Measurements from ENCODE around the gene RPLP2. TPM values are rescaled to one million over a fixed set of nuclear protein-coding genes. Genes with fewer than 3 reads are reported as not detected.

Gene RPLP2
- total RNA-seq, 1 experiment from 2014 or later: 1,270 TPM

DNA sequence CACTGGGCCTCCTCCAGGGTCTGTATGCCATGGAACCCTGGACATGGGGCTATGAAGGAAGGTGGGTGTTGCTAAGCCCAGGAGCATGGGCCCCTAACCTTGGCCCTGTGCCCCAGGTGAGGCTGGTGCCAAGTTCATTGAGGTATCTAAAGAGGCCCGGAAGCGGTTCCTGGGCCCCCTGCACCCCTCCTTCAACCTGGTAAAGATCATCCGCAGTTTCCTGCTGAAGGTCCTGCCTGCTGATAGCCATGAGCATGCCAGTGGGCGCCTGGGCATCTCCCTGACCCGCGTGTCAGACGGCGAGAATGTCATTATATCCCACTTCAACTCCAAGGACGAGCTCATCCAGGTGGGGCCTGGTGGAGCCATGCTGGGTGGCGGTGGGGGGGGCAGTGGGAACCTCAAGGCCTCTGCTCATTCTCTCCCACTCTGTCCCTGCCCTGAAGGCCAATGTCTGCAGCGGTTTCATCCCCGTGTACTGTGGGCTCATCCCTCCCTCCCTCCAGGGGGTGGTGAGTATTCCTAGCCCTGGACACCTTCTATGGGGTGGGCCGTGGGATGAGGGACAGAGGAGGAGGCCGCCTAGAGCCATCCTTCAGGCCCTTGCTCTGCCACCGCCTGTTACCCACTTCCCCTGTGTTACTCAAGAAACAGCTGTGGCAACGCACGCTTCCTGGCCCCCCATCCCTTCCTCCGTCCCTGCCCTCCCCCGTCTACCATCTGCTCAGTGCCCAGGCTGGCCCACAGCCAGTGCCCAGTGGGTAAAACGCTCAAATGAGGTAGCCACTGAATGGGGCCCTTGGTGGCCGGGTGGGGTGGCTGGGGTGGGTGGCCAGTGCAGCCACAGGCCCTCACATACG lies 12.0 kb downstream of the RPLP2 start:
- DNase-seq: peak in 1 of 2 experiments; percentile 30
- ChIA-PET CTCF (no interaction called here), POLR2A (ENCODE audit: unreplicated experiment) (interaction anchor here (0.7 kb wide), 1 partner anchor 13 kb away, joined by 13 read pairs; no protein-coding TSS in a partner anchor)
- Histone ChIP-seq H3F3A (ENCODE audit: insufficient read depth, low read depth) (peaks cover 30% of the 10 kb centered on the region; the same call in 1 of the 2 replicates), H3K4me1 (replicated peaks; ENCODE audit: insufficient read depth) (peaks cover 31% of the 10 kb centered on the region), H4K20me1 (ENCODE audit: insufficient read depth) (peaks cover 26% of the 10 kb centered on the region), H3K27me3 (ENCODE audit: insufficient read depth, low read depth) (no peaks in the 10 kb centered on the region), H3K4me2 (peak overlapping the region; percentile 90), H3K27ac (no peak overlapping the region), H3K9me2 (ENCODE audit: insufficient read depth) (no peaks in the 10 kb centered on the region), H3K79me2 (ENCODE audit: low read depth) (peaks cover 19% of the 10 kb centered on the region), H3K9me3 (ENCODE audit: insufficient read depth, low read depth) (no peaks in the 10 kb centered on the region), H3K4me3 (peak overlapping the region; percentile 84; the same call in 1 of the 2 replicates), H3K36me3 (ENCODE audit: low read depth) (no peaks in the 10 kb centered on the region), H2AFZ (no peak overlapping the region)
- TF ChIP-seq, protein P1, sequence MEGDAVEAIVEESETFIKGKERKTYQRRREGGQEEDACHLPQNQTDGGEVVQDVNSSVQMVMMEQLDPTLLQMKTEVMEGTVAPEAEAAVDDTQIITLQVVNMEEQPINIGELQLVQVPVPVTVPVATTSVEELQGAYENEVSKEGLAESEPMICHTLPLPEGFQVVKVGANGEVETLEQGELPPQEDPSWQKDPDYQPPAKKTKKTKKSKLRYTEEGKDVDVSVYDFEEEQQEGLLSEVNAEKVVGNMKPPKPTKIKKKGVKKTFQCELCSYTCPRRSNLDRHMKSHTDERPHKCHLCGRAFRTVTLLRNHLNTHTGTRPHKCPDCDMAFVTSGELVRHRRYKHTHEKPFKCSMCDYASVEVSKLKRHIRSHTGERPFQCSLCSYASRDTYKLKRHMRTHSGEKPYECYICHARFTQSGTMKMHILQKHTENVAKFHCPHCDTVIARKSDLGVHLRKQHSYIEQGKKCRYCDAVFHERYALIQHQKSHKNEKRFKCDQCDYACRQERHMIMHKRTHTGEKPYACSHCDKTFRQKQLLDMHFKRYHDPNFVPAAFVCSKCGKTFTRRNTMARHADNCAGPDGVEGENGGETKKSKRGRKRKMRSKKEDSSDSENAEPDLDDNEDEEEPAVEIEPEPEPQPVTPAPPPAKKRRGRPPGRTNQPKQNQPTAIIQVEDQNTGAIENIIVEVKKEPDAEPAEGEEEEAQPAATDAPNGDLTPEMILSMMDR (conservative IDR thresholded peaks at IDR 0.05): no peak
- TF ChIP-seq EZH2 (IDR thresholded peaks at IDR 0.05; ENCODE audit: low read depth): no peak
- no TSS peak for BruUV-seq (replicated peaks)
- intact Hi-C loops (cut with micrococcal nuclease; ENCODE audit: unreplicated experiment): no loop called here

DNA sequence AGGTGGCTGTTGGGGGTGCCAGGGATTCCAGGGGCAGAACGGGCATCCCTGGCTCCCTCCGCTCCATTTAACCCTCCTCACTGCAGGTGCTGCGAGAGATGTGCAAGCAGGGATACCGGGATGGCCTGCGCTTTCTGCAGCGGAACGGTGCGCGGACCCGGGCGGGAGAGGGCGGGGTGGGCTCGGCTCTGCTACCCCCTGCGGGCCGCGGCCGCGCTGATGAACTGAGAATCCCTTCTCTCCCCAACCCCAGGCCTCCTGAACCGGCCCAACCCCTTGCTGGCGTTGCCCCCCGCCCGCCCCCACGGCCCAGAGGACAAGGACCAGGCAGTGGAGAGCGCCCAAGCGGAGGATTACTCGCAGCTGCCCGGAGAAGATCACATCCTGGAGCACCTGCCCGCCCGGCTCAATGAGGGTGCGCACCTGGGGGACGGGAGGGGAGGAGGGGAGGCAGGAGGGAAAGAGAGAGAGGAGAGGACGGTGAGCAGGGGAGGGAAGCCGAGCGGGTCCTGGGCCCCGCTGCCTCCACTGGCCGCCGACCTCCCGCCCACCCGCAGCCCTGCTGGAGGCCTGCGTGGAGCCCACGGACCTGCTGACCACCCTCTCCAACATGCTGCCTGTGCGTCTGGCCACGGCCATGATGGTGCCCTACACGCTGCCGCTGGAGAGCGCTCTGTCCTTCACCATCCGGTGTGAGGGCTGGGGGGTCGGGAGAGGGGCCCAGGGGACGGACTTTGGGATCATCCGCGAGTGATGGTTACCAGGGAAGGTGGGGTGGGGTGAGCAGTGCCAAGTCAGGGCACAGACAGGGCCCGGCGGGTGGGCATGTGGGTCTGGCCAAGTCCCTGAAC lies 13.9 kb downstream of the RPLP2 start:
- Histone ChIP-seq H3K36me3 (ENCODE audit: low read depth) (no peaks in the 10 kb centered on the region), H3K79me2 (ENCODE audit: low read depth) (peaks cover 19% of the 10 kb centered on the region), H4K20me1 (ENCODE audit: insufficient read depth) (peaks cover 26% of the 10 kb centered on the region), H3F3A (ENCODE audit: insufficient read depth, low read depth) (peaks cover 19% of the 10 kb centered on the region; the same call in 1 of the 2 replicates), H3K4me3 (no peak overlapping the region), H3K9me3 (ENCODE audit: insufficient read depth, low read depth) (no peaks in the 10 kb centered on the region), H3K27me3 (ENCODE audit: insufficient read depth, low read depth) (no peaks in the 10 kb centered on the region), H3K4me2 (no peak overlapping the region), H3K9me2 (ENCODE audit: insufficient read depth) (no peaks in the 10 kb centered on the region), H2AFZ (no peak overlapping the region), H3K4me1 (replicated peaks; ENCODE audit: insufficient read depth) (peaks cover 33% of the 10 kb centered on the region), H3K27ac (no peak overlapping the region)
- TF ChIP-seq, protein P1 (conservative IDR thresholded peaks at IDR 0.05): no peak
- no peak for TF ChIP-seq EZH2 (IDR thresholded peaks at IDR 0.05; ENCODE audit: low read depth)
- no TSS peak for BruUV-seq (replicated peaks)
- CTCF ChIA-PET: no interaction called here
- POLR2A ChIA-PET (ENCODE audit: unreplicated experiment): no interaction called here
- intact Hi-C loops (cut with micrococcal nuclease; ENCODE audit: unreplicated experiment): no loop called here
- DNase-seq: peak in 1 of 2 experiments; percentile 2

DNA sequence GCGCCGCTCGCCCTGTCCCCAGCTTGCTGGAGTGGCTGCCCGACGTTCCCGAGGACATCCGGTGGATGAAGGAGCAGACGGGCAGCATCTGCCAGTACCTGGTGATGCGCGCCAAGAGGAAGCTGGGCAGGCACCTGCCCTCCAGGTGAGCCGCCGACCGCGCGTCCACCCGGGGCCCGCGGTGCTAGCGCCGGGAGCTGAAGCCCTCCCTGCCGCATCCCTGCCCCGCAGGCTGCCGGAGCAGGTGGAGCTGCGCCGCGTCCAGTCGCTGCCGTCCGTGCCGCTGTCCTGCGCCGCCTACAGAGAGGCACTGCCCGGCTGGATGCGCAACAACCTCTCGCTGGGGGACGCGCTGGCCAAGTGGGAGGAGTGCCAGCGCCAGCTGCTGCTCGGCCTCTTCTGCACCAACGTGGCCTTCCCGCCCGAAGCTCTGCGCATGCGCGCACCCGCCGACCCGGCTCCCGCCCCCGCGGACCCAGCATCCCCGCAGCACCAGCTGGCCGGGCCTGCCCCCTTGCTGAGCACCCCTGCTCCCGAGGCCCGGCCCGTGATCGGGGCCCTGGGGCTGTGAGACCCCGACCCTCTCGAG lies 14.6 kb downstream of the RPLP2 start:
- H4K20me1 ChIP-seq (ENCODE audit: insufficient read depth): peaks cover 26% of the 10 kb centered on the region
- no peak overlapping the region for H2AFZ ChIP-seq
- CTCF ChIA-PET: no interaction called here
- no TSS peak for BruUV-seq (replicated peaks)
- peaks cover 14% of the 10 kb centered on the region; the same call in 1 of the 2 replicates for H3F3A ChIP-seq (ENCODE audit: insufficient read depth, low read depth)
- H3K36me3 ChIP-seq (ENCODE audit: low read depth): no peaks in the 10 kb centered on the region
- H3K27ac ChIP-seq: no peak overlapping the region
- POLR2A ChIA-PET (ENCODE audit: unreplicated experiment): no interaction called here
- H3K27me3 ChIP-seq (ENCODE audit: insufficient read depth, low read depth): no peaks in the 10 kb centered on the region
- intact Hi-C loops (cut with micrococcal nuclease; ENCODE audit: unreplicated experiment): no loop called here
- peaks cover 33% of the 10 kb centered on the region for H3K4me1 ChIP-seq (replicated peaks; ENCODE audit: insufficient read depth)
- DNase-seq: no peak
- no peaks in the 10 kb centered on the region for H3K9me2 ChIP-seq (ENCODE audit: insufficient read depth)
- TF ChIP-seq EZH2 (IDR thresholded peaks at IDR 0.05; ENCODE audit: low read depth): no peak
- TF ChIP-seq, protein P1 (conservative IDR thresholded peaks at IDR 0.05): no peak
- no peaks in the 10 kb centered on the region for H3K9me3 ChIP-seq (ENCODE audit: insufficient read depth, low read depth)
- peaks cover 19% of the 10 kb centered on the region for H3K79me2 ChIP-seq (ENCODE audit: low read depth)
- H3K4me3 ChIP-seq: no peak overlapping the region
- no peak overlapping the region for H3K4me2 ChIP-seq
